Measurements from ENCODE around the gene HMOX2.

GRCh38 chr16:4557973-4558372 is 81.8 kb downstream of the HMOX2 start:
- TF ChIP-seq CTCF (conservative IDR thresholded peaks at IDR 0.05) (no peak), ZFX (IDR thresholded peaks at IDR 0.05) (no peak)
